G401.6 (cell line): ENCODE results near the gene YES1.

Experiments
- FAIRE-seq: peaks from 2 replicates; lab custom pipeline; 2012; peaks lifted over from hg19 to GRCh38; lab: Jason Lieb, UNC

Gene YES1

DNA sequence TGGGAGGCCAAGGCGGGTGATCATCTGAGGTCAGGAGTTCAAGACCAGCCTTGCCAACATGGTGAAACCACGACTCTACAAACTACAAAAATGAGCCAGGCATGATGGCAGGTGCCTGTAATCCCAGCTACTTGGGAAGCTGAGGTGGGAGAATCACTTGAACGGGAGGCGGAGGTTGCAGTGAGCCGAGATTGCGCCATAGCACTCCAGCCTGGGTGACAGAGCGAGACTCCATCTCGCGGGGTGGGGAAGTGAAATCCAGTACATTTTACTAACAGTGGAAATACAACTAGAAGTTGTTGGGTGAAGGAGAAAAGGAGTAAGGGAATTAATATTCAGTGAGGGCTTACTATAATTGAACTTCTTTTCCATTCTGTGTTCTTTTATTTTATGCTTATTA lies 86.4 kb downstream of the YES1 start:
- FAIRE-seq, result no peak

DNA sequence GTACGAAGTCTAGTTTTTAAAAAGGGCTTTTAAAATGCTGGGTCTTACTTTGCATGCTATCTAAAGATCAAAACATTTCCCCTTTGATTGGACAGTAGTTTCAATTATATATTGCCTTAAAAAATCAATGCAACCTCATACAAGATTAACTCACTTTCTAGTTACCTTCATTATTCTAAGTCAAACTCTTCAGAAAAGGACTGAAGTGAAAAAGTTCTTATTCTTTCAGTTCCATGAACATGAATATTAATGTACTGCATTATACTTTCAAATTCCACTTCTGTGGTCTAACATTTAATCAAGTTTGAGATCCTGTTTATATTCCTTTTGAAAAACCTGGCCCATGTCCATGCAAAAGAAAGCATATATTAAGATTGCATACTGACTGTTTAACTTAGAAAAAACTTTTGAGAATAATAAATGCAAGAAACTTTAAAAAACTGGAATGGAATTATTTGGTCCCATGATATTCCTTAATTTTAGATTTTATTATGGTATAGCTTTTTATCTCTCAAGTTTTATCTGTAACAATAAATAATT lies 88.4 kb downstream of the YES1 start:
- peak; percentile 60 for FAIRE-seq

GRCh38 chr18:717003-717402 lies 95.0 kb downstream of the YES1 start:
- FAIRE-seq, result no peak

- FAIRE-seq, result no peak
Measured at GRCh38 chr18:715626-716025, 96.4 kb downstream of the YES1 start.

DNA sequence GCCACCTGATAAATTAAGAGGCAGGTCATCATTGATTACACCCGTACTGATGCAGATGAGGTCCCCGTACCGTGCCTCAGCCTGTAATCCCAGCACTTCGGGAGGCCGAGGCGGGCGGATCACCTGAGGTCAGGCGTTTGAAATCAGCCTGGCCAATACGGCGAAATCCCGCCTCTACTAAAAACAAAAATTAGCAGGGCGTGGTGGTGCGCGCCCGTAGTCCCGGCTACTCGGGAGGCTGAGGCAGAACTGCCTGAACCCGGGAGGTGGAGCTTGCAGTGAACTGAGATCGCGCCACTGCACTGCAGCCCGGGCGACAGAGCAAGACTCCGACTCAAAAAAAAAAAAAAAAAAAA lies 98.9 kb downstream of the YES1 start:
- FAIRE-seq, result no peak

DNA sequence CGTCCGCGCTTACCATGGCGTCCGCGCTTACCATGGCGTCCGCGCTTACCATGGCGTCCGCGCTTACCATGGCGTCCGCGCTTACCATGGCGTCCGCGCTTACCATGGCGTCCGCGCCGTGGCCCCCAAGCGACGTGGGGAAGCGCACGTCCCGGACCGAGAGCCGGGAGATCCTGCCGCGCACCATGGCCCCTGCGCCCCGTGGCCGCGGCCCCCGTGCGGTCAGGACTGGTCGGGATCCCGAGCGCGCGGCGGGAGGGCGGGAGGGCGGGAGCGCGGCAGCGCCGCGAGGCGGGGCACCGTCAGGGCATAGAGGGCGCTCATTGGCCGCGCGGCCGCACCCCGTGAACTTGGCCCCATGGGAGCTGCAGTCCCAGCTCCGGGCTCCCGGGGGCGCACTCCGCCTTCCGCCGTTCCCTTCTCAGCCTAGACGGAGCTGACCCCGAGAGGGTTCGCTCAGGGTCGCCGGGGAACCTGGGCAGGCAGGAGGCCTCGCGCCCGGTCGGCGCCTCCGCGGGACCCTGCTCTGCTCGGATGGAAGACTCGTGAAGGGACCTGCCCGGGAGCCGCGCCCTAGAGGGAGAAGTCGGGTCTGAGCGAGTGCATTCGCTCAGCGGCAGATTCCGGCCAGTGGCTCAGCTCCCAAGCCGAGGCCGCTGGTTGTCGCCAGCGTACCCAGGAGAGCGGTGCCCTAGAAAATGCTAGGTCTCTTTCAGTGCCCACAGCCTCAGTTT lies 99.5 kb downstream of the YES1 start, which contains the start of gene ENOSF1:
Gene ENOSF1, minus strand, starts transcription at position 230 of the 734 bp plus-strand sequence. Its CDS starts 43 bp downstream, at position 187.
- no peak for FAIRE-seq

DNA sequence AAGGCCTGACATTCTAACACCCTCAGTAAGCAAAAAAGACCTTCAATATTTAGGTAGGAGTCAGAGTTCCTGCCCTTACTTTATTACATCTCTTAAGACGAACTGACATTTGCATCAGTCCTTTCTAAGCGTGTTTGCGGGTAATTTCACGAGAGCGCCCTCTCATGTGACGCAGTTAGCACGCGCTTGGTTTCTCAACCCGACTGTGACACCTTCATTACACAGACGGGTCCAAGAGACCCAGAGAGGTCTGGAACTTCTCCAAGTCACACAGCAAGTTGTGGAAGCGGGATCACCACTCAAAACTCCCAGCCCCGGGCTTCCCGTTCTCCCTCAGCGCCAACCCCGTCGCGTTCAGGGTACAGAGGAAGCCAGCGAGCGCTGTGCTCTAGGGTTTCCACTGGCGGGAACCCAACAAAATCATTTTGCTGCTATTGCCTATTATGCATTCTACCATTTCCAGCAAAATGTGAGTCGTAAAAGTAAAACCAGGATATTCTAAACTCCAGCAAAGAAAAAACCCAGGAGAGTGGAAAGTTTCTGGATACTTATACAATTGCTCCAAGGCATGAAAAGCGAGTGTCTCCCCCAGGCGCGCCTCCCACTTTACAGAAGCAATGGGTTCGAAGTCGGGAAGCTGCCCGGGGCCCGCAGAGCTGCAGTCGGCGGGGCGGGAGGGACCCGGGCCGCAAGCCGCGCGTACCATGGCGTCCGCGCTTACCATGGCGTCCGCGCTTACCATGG lies 100.2 kb downstream of the YES1 start:
- no peak for FAIRE-seq

DNA sequence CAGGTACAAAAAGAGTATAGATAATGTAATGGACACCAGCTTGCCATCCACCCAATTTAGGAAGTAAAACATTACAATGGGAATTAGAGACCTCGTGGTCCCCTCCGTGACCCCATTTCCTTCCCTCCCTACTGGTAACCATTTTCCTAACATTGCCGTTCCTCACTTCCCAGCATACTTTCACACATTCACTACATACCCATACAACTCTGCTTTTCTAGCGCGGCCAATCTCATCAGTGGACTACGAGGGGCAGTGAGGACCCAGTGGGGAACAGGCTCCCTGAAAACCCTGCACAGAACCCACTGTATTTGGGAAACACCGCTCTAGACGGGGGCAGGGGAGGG lies 100.8 kb downstream of the YES1 start:
- FAIRE-seq, result no peak

- no peak for FAIRE-seq
Measured at GRCh38 chr18:710418-711300, 101.4 kb downstream of the YES1 start.

- FAIRE-seq, result no peak
Measured at GRCh38 chr18:709771-710170, 102.3 kb downstream of the YES1 start.

DNA sequence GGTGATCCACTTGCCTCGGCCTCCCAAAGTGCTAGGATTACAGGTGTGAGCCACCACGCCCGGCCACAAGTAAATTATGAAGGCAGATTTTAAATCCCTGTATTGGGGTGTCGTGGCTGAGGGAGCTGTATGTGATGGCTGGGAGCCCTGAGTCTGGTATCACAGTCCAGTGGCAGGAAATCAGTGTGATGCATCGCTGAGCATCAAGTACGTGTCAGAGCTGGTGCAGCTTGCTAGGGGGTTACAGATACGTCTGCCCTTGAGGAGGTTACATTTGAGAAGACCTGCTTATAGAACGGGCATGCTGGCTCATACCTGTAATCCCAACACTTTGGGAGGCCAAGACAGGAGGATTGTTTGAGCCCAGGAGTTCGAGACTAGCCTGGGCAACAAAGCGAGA lies 103.9 kb downstream of the YES1 start:
- FAIRE-seq, result no peak

- no peak for FAIRE-seq
Measured at GRCh38 chr18:706405-706804, 105.6 kb downstream of the YES1 start.

DNA sequence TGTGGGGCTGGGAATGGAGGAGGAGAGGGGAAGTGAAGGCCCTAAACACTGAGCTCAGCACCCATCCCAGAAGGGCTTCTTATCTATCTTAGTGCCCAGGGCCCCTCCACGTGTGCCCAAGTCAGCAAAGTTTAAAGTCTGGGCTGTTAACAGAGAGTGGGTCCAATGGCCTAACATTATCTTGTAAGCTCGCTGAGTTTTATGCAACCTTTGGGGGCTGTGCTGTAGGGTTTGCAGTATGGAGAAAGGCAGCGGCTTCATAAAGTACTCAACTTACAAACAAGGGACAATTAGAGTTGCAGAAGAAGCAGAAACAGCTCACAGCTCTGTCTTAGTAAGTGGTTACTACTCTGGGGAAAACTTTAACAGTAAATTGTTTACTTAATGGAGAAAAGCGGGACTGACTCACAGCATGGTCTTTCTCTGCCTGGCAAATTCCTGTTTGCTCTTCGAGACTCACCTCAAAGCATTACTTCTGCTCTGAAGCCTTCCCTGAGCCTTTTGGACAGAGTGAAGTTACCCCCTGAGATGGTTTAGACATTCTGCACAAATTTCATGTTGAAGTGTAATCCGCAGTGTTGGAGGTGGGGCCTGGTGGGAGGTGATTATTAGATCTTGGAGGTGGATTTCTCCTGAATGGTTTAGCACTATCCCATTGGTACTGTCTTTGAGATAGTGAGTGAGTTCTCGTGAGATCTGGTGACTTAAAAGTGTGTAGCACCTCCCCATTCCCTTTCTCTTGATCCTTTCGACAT lies 108.7 kb downstream of the YES1 start:
- no peak for FAIRE-seq

GRCh38 chr18:697800-698199 lies 114.2 kb downstream of the YES1 start:
- FAIRE-seq, result no peak

DNA sequence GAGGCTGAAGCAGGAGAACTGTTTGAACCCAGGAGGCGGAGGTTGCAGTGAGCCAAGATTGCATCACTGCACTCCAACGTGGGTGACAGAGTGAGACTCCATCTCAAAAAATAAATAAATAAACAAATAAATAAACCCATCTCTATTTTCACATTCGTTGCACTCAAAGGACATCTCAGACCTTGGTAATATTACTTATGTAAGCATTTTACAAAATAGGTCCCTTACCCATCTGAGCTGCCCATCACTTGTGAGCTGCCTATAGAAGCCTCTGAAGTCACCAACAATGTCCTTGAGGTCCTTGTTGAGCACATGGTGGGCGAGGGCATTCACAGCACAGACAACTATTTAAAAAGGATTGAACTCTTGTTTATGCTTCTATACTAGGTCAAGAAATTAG lies 115.0 kb downstream of the YES1 start:
- no peak for FAIRE-seq

DNA sequence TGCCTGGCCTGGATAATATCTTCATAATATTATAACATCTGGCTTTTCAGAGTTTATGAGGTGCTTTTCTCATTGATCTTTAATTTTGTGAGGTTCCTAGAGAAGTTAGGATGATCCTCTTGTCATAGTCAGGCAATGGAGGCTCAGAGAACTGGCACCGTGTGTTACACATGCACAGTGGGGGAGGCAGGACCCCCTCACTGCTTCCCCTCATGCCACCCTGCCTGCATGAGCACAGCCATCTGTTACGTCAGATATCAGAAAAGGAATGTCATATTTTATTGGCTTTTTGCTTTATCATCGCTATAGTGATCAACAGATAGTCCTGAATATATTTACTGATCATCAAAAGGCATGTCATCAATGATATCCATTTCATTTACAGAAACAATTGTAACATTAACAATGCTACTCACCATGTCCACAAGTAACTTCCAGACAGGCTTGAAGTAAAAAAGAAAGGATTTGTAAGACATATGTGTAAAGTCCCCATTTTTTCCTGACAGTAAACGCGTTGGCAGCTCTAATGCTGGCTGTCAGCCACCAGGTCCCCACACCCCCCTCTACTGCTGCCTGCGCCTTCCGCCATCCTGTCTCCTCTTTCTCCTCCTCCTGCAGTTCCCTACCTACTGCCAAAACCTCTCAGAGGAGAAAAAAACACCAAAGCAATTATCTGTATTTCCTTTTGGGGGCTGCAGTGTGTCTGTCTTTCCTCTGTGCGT lies 118.4 kb downstream of the YES1 start:
- FAIRE-seq, result no peak

DNA sequence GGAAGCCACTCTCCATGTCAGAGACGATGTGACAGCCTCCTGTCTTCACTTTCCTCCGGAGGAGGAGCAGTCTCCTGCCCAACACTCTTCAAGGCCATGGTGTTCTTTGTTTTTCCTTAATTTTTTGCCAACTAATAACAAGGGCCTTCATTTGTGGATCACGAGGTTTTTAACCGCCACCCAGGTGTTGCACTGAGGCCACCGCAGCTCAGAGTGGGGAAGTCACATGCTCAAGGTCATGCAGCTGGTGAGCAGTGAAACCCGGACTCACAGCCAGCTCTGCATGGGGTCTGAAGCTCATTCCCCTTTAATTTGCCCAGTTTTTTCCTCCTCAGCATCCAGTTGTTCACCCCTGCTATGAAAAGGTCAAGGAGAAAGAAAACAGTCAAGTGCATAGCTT lies 119.2 kb downstream of the YES1 start:
- no peak for FAIRE-seq

DNA sequence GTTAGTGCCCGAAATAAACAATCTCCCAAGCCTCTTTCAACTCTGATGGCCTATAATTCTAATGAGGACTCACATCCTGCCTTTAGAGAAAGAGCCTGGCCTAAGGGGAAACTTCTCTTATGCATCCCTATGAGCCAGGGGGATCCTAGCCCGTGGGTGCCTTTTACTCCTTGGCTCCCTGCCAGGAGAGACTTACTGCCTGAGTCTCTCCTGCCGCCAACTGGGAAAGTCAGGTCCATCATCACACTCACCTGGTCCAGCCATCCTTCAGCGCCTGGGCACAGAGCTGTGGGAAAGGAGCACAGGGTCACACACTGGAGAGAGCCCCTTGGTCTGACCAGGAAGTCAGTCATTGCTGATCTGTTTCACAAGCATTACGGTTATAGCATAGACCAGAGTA lies 123.7 kb downstream of the YES1 start:
- no peak for FAIRE-seq

DNA sequence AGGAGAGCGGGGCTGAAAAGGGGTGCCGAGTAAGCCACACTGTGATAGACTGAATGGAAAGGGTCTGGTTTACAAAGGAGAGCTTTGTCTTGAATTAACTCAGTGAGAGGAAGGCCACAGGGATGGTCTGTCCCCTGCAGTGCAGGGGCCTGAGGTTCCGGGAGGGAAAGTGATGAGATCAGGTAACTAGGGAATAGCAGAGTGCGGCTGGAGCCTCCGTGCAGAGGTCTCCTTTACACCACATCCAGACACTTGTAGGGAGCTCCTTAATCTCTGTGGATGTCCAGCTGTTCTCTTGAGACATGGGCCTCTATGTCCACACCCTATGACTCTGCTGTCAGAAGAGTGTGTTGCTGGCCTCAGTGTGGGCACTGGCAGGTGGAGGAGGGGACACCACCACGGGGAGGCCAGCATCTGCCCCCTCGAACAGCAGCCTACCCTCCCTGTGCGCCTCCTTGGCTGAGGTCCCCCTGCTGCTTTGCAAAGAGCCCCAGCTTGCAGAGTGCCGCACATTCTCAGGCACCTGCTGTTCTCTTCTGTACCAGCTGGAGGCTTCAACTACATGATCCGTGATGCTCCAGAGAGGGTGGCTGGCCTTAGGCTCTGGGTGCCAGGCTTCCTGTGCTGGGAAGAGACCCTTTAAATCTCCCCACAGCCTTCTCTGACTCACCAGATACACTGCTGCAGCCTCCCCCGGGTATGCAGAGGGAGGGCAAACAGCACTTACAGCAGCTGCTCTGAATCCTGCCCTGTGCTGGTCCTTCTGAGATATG lies 125.5 kb downstream of the YES1 start:
- FAIRE-seq, result no peak

DNA sequence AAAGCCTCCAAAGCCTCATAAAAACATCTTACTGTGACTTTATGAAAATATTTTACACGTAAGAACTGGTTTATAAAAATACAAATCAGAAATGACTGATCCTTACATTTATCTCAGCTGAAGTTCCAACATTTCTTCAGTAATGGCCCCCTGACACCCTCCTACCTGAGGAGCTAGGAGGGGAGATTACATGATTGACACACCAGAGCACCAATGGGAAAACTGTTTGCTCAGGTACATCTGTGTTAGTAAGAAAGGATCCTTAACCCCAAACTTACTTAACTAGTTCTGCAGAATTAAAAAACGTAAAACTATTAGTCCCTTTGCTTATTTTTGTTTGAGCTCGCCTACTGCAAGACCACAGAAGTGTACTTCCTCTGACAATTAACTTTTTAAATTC lies 126.6 kb downstream of the YES1 start:
- no peak for FAIRE-seq

DNA sequence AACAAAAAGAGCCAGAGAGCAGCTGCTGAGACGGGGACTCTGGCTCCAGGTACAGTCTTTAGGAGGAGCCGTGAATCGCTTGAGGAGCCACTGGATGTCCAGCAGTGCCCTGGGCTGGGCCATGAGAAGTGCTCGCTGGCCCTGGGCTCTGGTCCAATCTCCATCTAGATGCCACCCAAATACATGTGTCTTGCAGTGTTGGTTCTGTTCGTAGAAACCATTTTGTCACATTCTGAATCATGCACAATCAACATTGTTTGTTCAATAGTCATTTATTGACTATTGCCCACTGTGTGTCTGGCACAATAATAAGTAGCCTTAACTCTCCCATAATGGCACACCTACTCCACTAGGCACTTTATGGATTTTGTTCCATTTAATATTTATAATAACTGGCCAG lies 128.5 kb downstream of the YES1 start:
- FAIRE-seq, result no peak
